GM21526 (cell line): ENCODE measurements around the gene CDR2.

Source experiments
- ATAC-seq: cut with Tn5 transposase; IDR thresholded peaks from one replicate; pipeline ENCODE4 v1.9.1; 2021; ENCODE audit warnings: moderate library complexity; ENCODE audit not compliant: unreplicated experiment, low FRiP score

CDR2 gene

DNA sequence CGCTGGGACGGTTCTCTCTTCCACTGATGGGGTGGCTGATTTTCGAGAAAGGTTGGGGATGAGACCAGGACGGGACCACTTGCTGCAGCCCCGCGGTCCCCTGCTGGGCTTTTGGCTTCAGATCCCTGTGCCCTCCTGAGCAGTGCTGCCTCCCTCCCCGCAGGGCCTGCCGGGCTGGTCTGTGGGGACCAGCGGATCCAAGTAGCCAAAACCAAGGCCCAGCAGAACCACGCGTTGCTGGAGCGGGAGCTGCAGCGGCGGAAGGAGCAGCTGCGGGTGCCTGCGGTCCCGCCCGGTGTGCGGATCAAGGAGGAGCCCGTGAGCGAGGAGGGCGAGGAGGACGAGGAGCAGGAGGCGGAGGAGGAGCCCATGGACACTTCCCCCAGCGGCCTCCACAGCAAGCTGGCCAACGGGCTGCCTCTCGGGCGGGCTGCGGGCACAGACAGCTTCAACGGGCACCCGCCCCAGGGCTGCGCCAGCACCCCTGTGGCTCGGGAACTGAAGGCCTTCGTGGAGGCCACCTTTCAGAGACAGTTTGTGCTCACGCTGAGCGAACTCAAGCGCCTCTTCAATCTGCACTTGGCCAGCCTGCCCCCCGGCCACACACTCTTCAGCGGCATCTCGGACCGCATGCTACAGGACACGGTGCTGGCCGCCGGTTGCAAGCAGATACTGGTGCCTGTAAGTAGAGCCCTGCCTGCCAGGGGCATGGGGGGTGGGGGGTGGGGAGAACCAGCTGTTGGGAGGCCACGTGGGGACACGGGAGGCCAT, 48.6 kb downstream of the CDR2 start:
- ATAC-seq = no peak

DNA sequence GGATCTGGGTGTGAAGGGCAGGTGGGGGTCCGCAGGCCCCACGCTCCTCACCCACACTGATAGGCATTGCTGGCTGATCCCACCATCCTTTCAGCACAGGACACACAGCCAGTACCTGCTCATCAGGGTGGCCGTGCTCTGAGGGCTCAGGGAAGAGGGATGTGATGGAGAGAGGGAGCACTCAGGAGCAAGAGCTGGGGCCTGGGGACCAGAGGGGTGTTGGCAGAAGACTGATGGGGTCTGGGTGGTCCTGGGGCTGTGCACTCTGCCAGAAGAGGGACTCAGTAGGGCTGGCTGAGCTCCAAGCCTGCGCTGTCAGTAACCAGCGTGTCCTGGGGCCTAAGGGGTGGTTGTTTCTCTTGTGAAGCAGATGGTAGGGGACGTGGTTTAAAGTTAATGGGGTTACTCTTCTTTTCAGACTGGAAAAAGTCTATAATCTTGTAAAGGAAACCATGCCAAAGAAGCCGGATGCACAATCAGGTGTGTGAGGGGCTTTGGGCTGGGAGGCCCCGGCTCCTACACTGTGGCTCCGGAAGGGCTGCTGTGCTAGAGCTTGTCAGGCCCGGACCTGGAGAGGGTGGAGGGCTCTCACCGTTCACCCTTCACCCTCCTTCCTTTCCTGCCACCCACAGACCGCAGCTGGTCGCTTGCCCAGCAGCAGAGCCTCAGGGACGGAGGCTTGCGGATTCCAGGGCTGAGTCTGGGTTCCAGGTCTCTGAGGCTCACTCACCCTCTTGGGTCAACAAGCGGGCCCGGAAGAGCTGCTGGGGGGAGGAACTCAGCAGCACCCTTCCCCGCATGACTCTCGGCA, 49.4 kb downstream of the CDR2 start:
- ATAC-seq = no peak

DNA sequence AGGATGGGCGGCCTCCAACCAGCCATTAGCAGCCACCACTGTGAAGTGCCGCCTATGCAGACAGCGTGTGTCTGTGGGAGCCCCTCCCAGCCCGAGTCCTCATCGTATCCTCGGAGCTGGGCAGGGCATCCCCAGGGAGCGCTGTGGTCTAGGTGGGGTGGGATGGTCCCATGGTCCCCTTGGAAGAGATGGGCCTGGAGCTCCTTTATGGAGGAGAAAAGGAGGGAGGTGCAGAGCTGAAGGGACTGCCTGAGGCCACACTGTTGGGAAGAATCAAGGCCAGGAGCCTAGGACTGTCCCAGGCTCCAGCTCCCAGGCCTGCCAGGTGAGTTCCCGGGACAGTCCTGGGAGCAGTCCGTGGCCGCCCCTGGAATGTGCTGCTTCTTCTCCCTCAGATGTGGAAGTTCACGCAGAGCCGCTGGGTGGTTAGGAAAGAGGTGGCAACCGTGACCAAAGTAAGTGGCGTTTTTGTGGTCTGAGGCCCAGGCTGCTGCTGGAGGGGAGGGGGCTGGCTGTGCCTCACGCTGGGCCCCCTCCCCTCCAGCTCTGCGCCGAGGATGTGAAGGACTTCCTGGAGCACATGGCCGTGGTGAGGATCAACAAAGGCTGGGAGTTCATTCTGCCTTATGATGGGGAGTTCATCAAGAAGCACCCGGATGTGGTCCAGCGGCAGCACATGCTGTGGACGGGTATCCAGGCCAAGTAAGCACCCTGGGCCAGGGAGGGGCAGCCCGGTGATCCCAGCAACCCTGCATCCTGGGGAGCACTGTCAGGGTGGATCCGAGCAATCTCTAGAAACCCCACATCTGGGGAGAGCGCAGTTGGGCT, 50.2 kb downstream of the CDR2 start:
- ATAC-seq = no peak

DNA sequence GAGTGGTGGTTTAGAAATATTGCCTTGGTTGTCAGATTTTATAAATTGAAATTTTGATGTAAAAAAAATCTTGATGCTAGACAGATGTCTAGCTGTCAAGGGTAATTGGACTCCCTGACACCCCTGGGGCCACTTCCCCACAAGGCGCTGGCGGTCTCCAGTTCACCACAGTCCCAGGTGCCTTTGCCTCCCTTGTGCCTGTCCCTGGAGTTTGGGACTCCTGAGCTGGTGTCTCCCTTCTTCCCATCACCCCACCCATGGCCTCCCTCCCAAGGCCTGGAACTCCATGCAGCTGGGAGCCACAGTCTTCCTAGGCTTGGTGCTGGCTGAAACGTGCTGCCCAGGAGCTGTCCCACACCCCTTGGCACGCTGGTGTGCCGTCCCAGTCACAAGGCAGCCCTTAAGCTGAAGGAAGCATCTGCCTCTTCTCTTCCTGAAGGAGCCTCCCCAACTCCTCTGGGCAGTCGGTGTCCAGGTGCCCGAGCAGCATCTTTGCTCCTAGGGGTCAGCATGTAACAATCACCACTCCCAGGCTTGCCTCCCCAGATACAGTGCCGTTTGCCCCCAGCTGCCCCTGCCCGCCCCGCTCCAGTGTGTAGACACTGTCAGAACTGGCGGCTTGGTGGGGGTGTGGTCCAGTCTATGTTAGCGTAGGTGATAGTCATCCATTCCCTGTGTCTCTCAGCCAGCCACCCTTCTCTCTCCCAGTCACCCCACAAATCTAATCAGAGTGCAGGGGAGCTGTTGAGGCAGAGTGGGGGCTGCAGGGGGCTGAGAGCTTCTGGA, 51.1 kb downstream of the CDR2 start:
- ATAC-seq = no peak

DNA sequence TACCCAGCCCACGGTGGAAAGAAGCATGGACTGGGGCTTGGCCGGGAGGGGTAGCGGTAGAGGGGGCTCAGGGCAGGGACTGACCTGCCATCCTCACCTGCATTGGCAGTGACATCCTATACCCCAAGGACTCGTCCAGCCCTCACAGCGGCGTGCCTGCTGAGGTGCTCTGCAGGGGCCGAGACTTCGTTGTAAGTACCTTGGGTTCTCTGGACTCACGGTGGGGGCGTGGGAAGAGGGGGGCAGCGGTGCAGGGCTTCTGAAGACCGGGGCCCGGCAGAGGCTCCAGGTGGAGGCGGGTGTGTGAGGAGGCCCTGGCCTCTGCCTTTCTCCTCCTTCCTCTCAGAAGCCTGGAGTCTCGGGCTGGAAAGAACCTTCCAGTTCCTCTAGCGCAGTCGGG, 51.7 kb downstream of the CDR2 start:
- no peak for ATAC-seq

DNA sequence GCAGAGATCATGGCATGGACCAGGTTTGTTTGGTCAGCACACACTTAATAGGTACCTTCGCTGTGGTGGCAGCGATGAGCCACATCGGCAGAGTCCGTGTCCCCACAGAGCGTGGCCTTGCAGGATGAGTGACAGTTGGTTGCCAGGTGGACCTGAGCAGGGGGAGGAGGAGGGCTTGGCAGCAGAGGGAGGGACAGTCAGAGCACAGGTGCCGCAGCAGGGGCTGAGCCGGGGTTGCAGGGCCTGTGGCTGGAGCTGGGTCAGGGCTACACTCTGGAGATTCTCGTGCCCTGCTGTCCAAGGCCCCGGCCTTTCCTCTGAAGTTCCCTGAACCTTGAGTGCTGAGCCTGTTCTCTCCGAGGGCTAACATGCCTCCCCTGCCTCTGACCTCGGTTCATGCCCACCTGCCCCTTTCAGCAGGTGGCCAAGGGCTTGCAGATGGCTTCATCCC, 52.4 kb downstream of the CDR2 start:
- ATAC-seq = no peak

DNA sequence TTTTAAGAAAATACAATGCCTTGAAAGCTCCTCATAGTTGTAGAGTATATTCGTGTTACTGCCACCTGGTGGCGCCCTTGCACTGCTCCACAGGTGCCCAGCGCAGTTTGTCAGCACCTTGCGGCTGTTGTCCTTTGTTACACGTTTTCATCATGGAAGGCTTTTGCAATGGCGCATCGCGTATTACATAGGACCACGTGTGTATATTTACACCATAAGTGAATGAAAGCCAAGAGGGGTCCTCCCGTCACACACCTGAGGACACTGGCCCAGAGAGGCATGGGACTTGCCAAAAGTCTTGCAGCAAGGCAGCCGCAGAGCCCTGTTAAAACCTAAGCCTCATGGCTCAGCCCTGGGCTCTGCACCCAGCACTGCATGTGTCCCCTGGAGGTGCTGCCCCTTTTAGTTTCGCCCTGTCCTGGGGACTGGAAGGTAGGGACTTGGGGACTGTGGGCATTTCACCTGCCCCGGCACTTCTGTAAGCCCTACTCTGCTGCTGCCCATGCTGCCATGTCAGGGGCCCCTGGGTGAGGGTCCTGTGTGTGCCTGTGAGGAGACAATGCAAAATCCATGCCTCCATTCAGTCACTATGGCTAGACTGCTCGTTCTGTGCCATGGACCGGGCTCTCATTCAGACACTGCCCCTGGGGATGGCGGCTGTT, 52.9 kb downstream of the CDR2 start:
- no peak for ATAC-seq

DNA sequence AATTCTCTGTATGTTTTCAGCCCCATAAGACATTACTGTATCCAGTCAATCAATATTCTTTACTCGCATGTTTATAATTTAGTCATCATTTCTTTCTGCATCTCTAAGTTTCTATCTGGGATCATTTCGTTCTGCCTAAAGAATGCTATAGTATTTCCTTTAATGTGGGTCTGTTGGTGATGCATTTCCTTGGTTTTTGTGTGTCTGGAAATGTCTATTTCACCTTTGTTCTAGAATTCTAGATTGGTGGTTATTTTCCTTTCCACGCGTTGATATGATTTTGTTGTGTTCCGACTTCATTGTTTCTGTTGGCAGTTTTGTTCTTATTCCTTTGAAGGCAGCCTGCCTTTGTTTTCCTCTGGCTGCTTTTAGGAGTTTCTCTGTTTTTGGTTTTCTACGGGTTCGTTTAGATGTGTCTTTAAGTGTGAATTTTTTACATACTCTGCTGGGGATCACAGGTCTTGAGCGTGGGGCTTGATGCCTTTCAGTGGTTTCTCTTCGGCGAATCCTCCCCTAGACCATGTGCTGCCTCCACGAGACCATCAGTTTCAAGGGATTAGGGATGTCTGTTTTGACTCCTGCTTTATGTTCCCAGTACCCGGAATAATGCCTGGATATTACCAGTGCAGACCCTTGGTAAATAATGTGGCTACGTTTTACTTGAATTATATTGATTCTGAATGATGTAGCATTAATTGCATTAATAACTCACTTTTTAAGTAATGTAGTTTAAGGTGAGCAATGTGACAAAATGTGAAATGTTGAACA, 53.7 kb downstream of the CDR2 start:
- ATAC-seq = no peak

DNA sequence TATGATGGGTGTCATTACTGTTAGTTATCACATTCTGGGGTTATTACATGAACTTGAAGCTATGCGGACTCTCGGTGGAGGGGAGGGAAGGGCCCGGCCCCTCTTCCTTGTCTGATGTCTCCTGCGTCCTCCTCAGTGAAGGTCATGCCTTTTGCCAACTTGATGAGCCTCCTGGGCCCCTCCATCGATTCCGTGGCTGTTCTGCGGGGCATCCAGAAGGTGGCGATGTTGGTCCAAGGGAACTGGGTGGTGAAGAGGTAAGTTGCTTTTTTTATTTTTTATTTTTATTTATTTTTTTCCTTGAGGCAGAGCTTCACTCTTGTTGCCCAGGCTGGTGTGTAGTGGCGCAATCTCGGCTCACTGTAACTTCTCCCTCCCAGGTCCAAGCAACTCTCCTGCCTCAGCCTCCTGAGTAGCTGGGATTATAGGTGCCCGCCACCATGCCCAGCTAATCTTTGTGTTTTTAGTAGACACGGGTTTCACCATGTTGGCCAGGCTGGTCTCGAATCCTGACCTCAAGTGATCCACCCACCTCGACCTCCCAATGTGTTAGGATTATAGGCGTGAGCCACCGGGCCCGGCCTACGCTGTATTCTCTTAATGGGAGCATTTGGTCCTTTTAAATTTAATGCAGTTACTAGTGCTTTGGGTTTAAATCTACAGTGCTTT, 55.6 kb downstream of the CDR2 start:
- ATAC-seq = no peak

DNA sequence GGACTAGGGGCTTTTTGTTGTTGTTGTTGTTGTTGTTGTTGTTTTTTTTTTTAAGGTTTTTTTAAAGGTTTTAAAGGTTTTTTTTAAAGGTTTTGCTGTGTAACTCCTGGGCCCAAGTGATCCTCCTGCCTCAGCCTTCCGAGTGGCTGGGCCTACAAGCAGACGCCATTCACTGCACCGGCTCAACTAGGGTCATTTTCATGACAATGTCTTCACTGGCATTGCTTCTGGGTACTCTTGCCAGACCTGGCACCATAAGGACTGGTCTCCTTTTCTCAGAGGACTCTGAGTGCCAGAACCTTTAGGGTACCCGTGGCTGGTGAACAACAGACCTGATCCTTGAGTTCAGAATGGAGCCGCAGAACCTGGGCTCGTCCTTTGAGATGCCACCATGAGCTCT, 56.8 kb downstream of the CDR2 start:
- ATAC-seq = no peak

DNA sequence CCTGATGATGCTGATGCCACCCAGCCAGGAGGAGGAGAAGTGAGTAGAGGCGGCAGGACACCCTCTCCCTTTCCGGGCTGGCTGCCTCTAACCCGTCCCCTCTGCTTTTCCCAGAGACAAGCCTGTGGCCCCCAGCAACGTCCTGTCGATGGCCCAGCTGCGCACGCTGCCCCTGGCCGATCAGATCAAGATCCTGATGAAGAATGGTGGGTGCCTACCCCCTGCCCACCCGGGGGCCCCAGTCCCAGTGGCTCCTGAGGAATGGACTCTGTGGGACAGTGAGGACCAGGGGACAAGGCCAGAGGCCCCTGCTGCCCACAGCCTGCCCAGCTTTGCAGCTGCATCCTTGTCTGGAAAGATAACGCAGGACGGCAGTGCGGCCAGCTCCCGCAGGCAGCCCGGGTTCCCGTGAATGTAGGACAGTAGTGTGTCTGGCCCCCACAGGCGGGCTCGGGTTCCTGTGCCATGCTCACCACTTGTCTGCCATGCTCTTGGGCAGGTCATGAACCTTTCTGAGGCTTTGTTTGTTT, 57.4 kb downstream of the CDR2 start:
- ATAC-seq = no peak

DNA sequence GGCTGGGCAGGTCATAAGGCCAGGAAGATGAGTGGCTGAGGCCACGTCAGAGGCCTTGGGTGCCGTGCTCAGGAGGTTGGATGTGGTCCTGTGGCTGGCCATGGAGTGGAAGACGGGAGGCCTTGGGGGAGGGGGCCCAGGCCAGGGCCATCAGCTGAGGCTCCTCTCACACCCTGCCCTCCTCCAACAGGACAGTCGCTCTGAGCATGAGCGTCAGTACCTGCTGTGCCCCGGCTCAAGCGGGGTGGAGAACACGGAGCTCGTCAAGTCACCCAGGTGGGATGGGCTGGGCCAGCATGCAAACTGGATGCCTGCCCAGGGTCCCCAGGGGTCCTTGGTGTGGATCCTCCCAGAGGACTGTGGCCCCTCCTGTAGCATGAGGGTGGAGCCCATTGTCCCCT, 58.0 kb downstream of the CDR2 start:
- ATAC-seq = no peak

DNA sequence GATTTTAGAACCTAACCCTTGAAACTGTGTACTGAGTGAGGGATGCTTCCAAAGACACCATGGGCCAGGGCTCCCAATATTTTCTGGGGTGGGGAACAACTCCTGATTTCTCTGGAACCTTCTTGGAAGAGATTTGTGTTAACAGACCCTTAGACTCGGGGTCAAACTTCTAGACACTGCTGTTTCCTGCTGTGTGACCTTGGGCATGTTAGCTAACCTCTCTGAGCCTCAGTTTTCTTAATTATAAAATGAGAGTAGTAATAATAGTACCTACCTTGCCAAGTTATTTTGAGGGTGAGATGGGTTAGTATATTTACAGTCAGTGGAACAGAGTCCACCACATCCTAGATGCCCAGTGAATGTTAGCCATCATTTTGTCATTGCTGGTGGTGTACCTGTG, 58.4 kb downstream of the CDR2 start:
- ATAC-seq = no peak

DNA sequence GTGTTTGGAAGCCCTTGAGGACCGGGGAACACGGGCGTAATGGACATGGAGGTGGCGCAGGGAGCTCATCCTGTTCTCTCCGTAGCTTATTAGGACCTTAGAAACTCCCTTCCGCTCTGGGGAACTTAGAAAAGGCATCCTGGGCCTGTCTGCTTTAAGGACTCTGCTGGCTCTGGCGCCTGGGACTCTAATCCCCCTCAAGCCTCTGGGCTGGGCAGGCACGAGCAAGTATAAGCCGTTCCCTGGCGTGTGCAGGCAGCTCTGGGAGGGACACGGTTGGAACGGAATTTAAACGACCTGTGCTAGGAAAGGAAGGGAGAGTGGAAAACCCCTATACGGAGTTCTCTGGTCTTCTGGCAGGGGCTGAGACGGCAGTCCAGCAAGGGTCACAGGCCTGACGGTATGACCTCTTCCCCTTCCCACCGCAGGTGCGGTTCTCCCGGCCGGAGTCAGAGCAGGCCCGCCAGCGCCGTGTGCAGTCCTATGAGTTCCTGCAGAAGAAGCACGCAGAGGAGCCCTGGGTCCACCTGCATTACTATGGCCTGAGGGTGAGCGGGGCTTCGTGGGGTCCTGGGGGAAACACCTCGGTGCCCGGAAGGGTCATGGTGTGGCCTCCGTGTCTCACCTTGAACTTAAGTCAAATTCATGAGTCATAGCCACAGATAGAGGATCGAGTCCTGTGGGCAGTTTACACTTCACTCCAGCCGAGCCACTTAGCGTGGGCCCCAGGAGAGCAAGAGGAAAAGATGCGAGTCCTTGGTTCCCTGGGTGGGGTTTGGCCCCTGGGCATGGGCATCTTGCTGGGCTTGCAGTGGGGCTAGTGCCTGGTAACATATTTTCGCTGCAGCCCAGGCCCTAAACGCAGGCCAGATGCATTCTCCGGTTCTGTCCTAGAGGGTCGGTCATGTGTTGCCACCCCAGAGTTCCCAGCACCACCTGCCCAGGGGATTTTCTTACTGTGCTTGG, 59.5 kb downstream of the CDR2 start:
- ATAC-seq = no peak

DNA sequence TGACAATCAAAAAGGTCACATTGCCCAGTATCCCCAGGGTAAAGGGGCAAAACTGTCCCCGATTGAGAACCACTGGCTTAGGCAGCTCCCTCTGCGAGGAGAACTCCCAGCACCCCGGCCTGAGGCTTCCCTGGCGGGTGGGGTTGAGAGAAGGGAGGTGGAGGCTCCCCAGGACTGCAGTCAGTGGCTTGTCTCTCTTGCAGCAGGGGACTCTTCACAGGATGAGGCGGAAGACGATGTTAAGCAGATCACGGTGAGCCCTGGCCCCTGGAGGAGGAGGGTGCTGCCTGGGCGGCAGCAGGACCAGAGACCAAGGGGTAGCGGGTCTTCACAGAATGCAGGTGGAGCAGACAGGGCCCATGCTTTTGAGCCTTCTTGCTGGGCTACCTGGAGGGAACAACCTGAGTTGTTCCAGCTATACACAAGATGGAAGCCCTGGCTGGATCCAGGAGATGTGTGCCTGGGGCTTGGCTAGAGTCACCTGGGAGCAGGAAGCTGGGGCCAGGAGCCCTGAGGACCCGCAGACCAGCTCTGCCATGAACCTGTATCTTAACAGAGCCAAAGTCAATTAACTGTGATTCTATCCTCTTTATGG, 60.4 kb downstream of the CDR2 start:
- ATAC-seq = no peak

DNA sequence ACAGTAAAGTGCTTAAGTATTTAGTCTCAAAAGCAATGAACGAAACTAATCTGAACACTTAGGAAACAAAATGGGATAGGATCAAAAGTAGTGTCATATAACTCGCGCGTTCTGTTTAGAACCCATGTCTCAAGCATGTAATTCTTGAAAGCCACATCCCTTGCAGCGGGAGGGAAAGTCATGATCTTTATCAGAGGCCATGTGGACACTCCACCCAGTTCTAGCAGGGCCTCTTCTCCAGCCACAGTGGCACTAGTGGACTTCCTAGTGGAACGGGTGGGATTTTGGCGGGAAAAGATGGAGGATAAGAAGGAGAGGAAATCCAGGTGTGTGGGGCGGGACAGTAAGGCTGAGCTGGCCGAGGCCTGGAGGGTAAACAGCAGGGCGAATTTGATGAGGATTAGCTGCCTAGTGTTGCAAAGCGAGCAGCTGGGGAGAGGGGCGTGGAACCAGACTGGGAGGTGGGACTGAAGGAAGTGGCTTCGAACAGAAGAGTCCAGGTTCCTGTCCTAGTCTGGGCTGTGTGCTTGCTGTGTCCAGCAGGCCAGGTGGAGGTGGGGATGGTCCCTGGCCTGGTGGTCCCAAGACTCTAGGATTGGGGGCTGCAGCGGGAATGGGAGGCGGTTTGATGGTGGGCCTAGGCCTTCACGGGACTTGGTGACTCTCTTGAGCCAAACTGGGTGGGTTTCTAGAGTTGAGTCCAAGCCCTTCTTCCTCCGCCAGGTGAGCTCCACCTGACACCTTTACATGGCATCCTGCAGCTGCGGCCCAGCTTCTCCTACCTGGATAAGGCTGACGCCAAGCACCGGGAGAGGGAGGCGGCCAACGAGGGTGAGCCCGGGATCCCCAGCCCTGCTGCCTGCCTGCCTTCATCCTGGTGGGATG, 61.3 kb downstream of the CDR2 start:
- no peak for ATAC-seq
